Caco-2 (cell line): Measurements from ENCODE around the gene TBXA2R. TPM values are rescaled to one million over a fixed set of nuclear protein-coding genes. Genes with fewer than 3 reads are reported as not detected.
A peak's percentile ranks its signal among the peaks of the same experiment; 100 is the strongest.

Source experiments
- BruUV-seq: library from RNA; stranded (reverse); fragments of 400-500 nt; replicated peaks from 2 replicates; lab custom pipeline; 2021; lab: Mats Ljungman, UMichigan
- CTCF ChIA-PET: fragments of 300-600 bp; sonication (Branson Sonifier 250); formaldehyde crosslinking; loops from one replicate; lab custom pipeline; 2022; ENCODE audit warnings: antibody characterized with exemption; lab: Charles Lee
- POLR2A ChIA-PET: fragments of 300-600 bp; sonication (Branson Sonifier 250); formaldehyde crosslinking; loops from one replicate; lab custom pipeline; 2022; ENCODE audit warnings: antibody characterized with exemption; lab: Charles Lee
- DNase-seq, 2 experiments: peaks; one replicate each; pipeline versions ENCODE4 v3.0.0 to v3.0.0-alpha.2; 2020 to 2022
- H3K27me3 ChIP-seq: replicated peaks from 2 replicates; pipeline ENCODE4 v1.6.0; 2011; ENCODE audit warnings: low read length; ENCODE audit not compliant: control insufficient read depth, insufficient read depth
- H3K36me3 ChIP-seq: 2 replicates; pipeline ENCODE4 v1.5.1; 2011; ENCODE audit warnings: low read length; ENCODE audit not compliant: control insufficient read depth, insufficient read depth
- H3K4me1 ChIP-seq: fragments of 250-450 bp; sonication (Bioruptor Pico); 2 replicates; pipeline ENCODE4 v1.5.1; 2020; ENCODE audit warnings: mild to moderate bottlenecking
- H3K4me3 ChIP-seq: 2 replicates; pipeline ENCODE4 v1.5.1; 2011; ENCODE audit warnings: low read depth, mild to moderate bottlenecking, control low read depth, low read length
- H3K9me3 ChIP-seq: fragments of 250-450 bp; sonication (Bioruptor Pico); 2 replicates; pipeline ENCODE4 v1.5.1; 2020; ENCODE audit warnings: mild to moderate bottlenecking, moderate library complexity
- H3K27ac Mint-ChIP-seq: one replicate; pipeline ENCODE4 v1.8.0; 2022; ENCODE audit warnings: mixed read lengths; ENCODE audit not compliant: unreplicated experiment
- H3K27me3 Mint-ChIP-seq: one replicate; pipeline ENCODE4 v1.8.0; 2022; ENCODE audit warnings: mixed read lengths; ENCODE audit not compliant: insufficient read depth, unreplicated experiment
- H3K36me3 Mint-ChIP-seq: one replicate; pipeline ENCODE4 v1.8.0; 2022; ENCODE audit warnings: mild to moderate bottlenecking, mixed read lengths; ENCODE audit not compliant: insufficient read depth, unreplicated experiment
- H3K4me1 Mint-ChIP-seq: one replicate; pipeline ENCODE4 v1.8.0; 2022; ENCODE audit warnings: low read depth, mixed read lengths; ENCODE audit not compliant: unreplicated experiment
- H3K4me3 Mint-ChIP-seq: one replicate; pipeline ENCODE4 v1.8.0; 2022; ENCODE audit warnings: mild to moderate bottlenecking, moderate library complexity, mixed read lengths; ENCODE audit not compliant: unreplicated experiment
- H3K9me3 Mint-ChIP-seq: one replicate; pipeline ENCODE4 v1.8.0; 2022; ENCODE audit warnings: mixed read lengths; ENCODE audit not compliant: unreplicated experiment
- intact Hi-C: fragments of 100-400 bp; cut with micrococcal nuclease; formaldehyde crosslinking; loops from one replicate; pipeline ENCODE4 v1.10.0; 2022; ENCODE audit not compliant: unreplicated experiment
- total RNA-seq: library from RNA; stranded (reverse); gene quantifications from 2 replicates; pipeline ENCODE4 v1.2.3, GENCODE V29; 2022
- TF ChIP-seq, protein P1 (sequence below), 2 experiments: fragments of 200-600 bp in 1 of 2; IDR thresholded peaks; 1 replicate in 1 of 2; 2 replicates in 1 of 2; pipeline versions ENCODE4 v1.5.1 to v1.8.0; 2011 to 2022; ENCODE audit warnings: antibody characterized with exemption in 1 of 2, control low read depth in 1 of 2, inconsistent platforms in 1 of 2, low read depth in 1 of 2, low read length in 1 of 2, mild to moderate bottlenecking in 1 of 2, moderate library complexity in 1 of 2; ENCODE audit not compliant: insufficient read depth in 1 of 2, severe bottlenecking in 1 of 2, unreplicated experiment in 1 of 2

Gene TBXA2R
- total RNA-seq, 1 experiment from 2014 or later, result 0.11 TPM

- intact Hi-C loops, result no loop called here
- Mint-ChIP-seq H3K9me3 (no peaks in the 10 kb centered on the region), H3K4me3 (no peak overlapping the region), H3K36me3 (no peaks in the 10 kb centered on the region), H3K4me1 (no peaks in the 10 kb centered on the region), H3K27ac (no peak overlapping the region), H3K27me3 (no peaks in the 10 kb centered on the region)
- no TSS peak for BruUV-seq
- ChIA-PET POLR2A (no interaction called here), CTCF (no interaction called here)
- Histone ChIP-seq H3K36me3 (no peaks in the 10 kb centered on the region), H3K4me3 (no peak overlapping the region), H3K27me3 (no peaks in the 10 kb centered on the region), H3K9me3 (no peaks in the 10 kb centered on the region), H3K4me1 (peaks cover 5% of the 10 kb centered on the region; the same call in 1 of the 2 replicates)
- TF ChIP-seq, protein P1, sequence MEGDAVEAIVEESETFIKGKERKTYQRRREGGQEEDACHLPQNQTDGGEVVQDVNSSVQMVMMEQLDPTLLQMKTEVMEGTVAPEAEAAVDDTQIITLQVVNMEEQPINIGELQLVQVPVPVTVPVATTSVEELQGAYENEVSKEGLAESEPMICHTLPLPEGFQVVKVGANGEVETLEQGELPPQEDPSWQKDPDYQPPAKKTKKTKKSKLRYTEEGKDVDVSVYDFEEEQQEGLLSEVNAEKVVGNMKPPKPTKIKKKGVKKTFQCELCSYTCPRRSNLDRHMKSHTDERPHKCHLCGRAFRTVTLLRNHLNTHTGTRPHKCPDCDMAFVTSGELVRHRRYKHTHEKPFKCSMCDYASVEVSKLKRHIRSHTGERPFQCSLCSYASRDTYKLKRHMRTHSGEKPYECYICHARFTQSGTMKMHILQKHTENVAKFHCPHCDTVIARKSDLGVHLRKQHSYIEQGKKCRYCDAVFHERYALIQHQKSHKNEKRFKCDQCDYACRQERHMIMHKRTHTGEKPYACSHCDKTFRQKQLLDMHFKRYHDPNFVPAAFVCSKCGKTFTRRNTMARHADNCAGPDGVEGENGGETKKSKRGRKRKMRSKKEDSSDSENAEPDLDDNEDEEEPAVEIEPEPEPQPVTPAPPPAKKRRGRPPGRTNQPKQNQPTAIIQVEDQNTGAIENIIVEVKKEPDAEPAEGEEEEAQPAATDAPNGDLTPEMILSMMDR (IDR thresholded peaks at IDR 0.05; ENCODE audit: insufficient read depth in 1 of 2, low read depth in 1 of 2, low read length in 1 of 2, severe bottlenecking in 1 of 2, unreplicated experiment in 1 of 2), result peak in 1 of 2 experiments; percentile 9
- DNase-seq, result no peak
Measured at GRCh38 chr19:3599776-3600187, 6.9 kb downstream of the TBXA2R start.

DNA sequence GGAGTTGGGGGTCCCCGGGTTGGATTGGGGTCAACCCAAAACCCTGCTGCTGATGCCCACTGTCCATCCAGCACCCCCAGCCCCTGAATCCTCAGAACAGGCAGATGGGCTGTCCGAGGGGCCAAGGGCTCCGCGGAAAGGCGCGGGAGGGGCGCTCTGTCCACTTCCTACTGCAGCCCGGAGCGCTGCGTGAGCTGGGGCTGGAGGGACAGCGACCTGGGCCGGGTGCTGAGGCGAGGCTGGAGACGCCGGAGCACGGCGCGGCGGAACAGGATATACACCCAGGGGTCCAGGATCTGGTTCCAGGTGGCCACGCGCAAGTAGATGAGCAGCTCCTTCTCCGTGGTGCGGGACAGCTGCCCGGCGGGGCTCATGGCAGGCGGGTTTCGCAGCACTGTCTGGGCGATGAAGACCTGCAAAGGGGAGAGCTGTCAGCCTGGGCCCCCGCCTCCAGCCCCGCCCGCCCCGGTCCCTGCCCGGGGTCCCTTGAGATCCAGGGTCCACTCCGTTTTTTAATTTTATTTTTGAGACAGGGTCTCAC, 11.1 kb downstream of the TBXA2R start:
- POLR2A ChIA-PET, result no interaction called here
- Mint-ChIP-seq H3K4me3 (no peak overlapping the region), H3K27ac (no peak overlapping the region), H3K27me3 (peaks cover 4% of the 10 kb centered on the region), H3K4me1 (no peaks in the 10 kb centered on the region), H3K36me3 (peaks cover 5% of the 10 kb centered on the region), H3K9me3 (no peaks in the 10 kb centered on the region)
- Histone ChIP-seq H3K27me3 (no peaks in the 10 kb centered on the region), H3K36me3 (no peaks in the 10 kb centered on the region), H3K4me3 (no peak overlapping the region), H3K9me3 (0 out of 2 replicates have a peak, but pooled peaks cover 8% of the 10 kb centered on the region), H3K4me1 (no peaks in the 10 kb centered on the region)
- BruUV-seq, result no TSS peak
- CTCF ChIA-PET, result no interaction called here
- TF ChIP-seq, protein P1 (IDR thresholded peaks at IDR 0.05; ENCODE audit: insufficient read depth in 1 of 2, low read depth in 1 of 2, low read length in 1 of 2, severe bottlenecking in 1 of 2, unreplicated experiment in 1 of 2), result no peak
- no peak for DNase-seq
- intact Hi-C loops, result no loop called here

DNA sequence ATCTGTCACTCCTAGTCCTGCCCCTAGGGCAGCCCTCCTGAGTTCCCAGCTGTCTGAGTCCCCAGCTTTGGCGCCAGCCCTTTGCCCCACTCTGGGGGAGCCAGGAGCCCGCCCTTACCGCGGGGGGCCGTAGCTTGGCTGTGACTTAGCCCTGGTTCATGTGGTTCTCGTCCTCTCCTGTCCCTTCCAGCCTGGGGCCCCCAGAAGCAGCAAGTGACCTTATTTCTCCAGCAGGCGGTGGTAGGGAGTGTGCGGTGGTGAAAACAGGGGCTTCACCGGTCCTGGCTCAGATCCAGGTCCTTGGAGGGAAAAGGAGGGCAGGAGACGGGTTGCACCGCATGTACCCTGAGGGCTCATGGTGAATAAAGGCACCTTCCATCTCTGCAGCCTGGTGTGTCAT, 13.5 kb downstream of the TBXA2R start:
- TF ChIP-seq, protein P1 (IDR thresholded peaks at IDR 0.05; ENCODE audit: insufficient read depth in 1 of 2, low read depth in 1 of 2, low read length in 1 of 2, severe bottlenecking in 1 of 2, unreplicated experiment in 1 of 2), result no peak
- Mint-ChIP-seq H3K27ac (no peak overlapping the region), H3K9me3 (no peaks in the 10 kb centered on the region), H3K4me3 (no peak overlapping the region), H3K36me3 (peaks cover 5% of the 10 kb centered on the region), H3K27me3 (peaks cover 4% of the 10 kb centered on the region), H3K4me1 (no peaks in the 10 kb centered on the region)
- POLR2A ChIA-PET, result no interaction called here
- Histone ChIP-seq H3K9me3 (0 out of 2 replicates have a peak, but pooled peaks cover 8% of the 10 kb centered on the region), H3K27me3 (no peaks in the 10 kb centered on the region), H3K4me3 (no peak overlapping the region), H3K36me3 (no peaks in the 10 kb centered on the region), H3K4me1 (no peaks in the 10 kb centered on the region)
- CTCF ChIA-PET, result no interaction called here
- BruUV-seq, result no TSS peak
- intact Hi-C loops, result no loop called here
- DNase-seq, result no peak
